Caco-2 (cell line): ENCODE results near the gene MACROD1. TPM values are rescaled to one million over a fixed set of nuclear protein-coding genes. Genes with fewer than 3 reads are reported as not detected.

Experiments
- BruUV-seq: library from RNA; stranded (reverse); fragments of 400-500 nt; replicated peaks from 2 replicates; lab custom pipeline; 2021; lab: Mats Ljungman, UMichigan
- CTCF ChIA-PET: fragments of 300-600 bp; sonication (Branson Sonifier 250); formaldehyde crosslinking; loops from one replicate; lab custom pipeline; 2022; ENCODE audit warnings: antibody characterized with exemption; lab: Charles Lee
- POLR2A ChIA-PET: fragments of 300-600 bp; sonication (Branson Sonifier 250); formaldehyde crosslinking; loops from one replicate; lab custom pipeline; 2022; ENCODE audit warnings: antibody characterized with exemption; lab: Charles Lee
- DNase-seq, 2 experiments: peaks; one replicate each; pipeline versions ENCODE4 v3.0.0 to v3.0.0-alpha.2; 2020 to 2022
- H3K27me3 ChIP-seq: replicated peaks from 2 replicates; pipeline ENCODE4 v1.6.0; 2011; ENCODE audit warnings: low read length; ENCODE audit not compliant: control insufficient read depth, insufficient read depth
- H3K36me3 ChIP-seq: 2 replicates; pipeline ENCODE4 v1.5.1; 2011; ENCODE audit warnings: low read length; ENCODE audit not compliant: control insufficient read depth, insufficient read depth
- H3K4me1 ChIP-seq: fragments of 250-450 bp; sonication (Bioruptor Pico); 2 replicates; pipeline ENCODE4 v1.5.1; 2020; ENCODE audit warnings: mild to moderate bottlenecking
- H3K4me3 ChIP-seq: 2 replicates; pipeline ENCODE4 v1.5.1; 2011; ENCODE audit warnings: low read depth, mild to moderate bottlenecking, control low read depth, low read length
- H3K9me3 ChIP-seq: fragments of 250-450 bp; sonication (Bioruptor Pico); 2 replicates; pipeline ENCODE4 v1.5.1; 2020; ENCODE audit warnings: mild to moderate bottlenecking, moderate library complexity
- H3K27ac Mint-ChIP-seq: one replicate; pipeline ENCODE4 v1.8.0; 2022; ENCODE audit warnings: mixed read lengths; ENCODE audit not compliant: unreplicated experiment
- H3K27me3 Mint-ChIP-seq: one replicate; pipeline ENCODE4 v1.8.0; 2022; ENCODE audit warnings: mixed read lengths; ENCODE audit not compliant: insufficient read depth, unreplicated experiment
- H3K36me3 Mint-ChIP-seq: one replicate; pipeline ENCODE4 v1.8.0; 2022; ENCODE audit warnings: mild to moderate bottlenecking, mixed read lengths; ENCODE audit not compliant: insufficient read depth, unreplicated experiment
- H3K4me1 Mint-ChIP-seq: one replicate; pipeline ENCODE4 v1.8.0; 2022; ENCODE audit warnings: low read depth, mixed read lengths; ENCODE audit not compliant: unreplicated experiment
- H3K4me3 Mint-ChIP-seq: one replicate; pipeline ENCODE4 v1.8.0; 2022; ENCODE audit warnings: mild to moderate bottlenecking, moderate library complexity, mixed read lengths; ENCODE audit not compliant: unreplicated experiment
- H3K9me3 Mint-ChIP-seq: one replicate; pipeline ENCODE4 v1.8.0; 2022; ENCODE audit warnings: mixed read lengths; ENCODE audit not compliant: unreplicated experiment
- CTCF ChIP-seq, 2 experiments: fragments of 200-600 bp in 1 of 2; IDR thresholded peaks; 1 replicate in 1 of 2; 2 replicates in 1 of 2; pipeline versions ENCODE4 v1.5.1 to v1.8.0; 2011 to 2022; ENCODE audit warnings: antibody characterized with exemption in 1 of 2, control low read depth in 1 of 2, inconsistent platforms in 1 of 2, low read depth in 1 of 2, low read length in 1 of 2, mild to moderate bottlenecking in 1 of 2, moderate library complexity in 1 of 2; ENCODE audit not compliant: insufficient read depth in 1 of 2, severe bottlenecking in 1 of 2, unreplicated experiment in 1 of 2
- intact Hi-C: fragments of 100-400 bp; cut with micrococcal nuclease; formaldehyde crosslinking; loops from one replicate; pipeline ENCODE4 v1.10.0; 2022; ENCODE audit not compliant: unreplicated experiment
- total RNA-seq: library from RNA; stranded (reverse); gene quantifications from 2 replicates; pipeline ENCODE4 v1.2.3, GENCODE V29; 2022

Gene MACROD1
- total RNA-seq, 1 experiment from 2014 or later, result 29.6 TPM

DNA sequence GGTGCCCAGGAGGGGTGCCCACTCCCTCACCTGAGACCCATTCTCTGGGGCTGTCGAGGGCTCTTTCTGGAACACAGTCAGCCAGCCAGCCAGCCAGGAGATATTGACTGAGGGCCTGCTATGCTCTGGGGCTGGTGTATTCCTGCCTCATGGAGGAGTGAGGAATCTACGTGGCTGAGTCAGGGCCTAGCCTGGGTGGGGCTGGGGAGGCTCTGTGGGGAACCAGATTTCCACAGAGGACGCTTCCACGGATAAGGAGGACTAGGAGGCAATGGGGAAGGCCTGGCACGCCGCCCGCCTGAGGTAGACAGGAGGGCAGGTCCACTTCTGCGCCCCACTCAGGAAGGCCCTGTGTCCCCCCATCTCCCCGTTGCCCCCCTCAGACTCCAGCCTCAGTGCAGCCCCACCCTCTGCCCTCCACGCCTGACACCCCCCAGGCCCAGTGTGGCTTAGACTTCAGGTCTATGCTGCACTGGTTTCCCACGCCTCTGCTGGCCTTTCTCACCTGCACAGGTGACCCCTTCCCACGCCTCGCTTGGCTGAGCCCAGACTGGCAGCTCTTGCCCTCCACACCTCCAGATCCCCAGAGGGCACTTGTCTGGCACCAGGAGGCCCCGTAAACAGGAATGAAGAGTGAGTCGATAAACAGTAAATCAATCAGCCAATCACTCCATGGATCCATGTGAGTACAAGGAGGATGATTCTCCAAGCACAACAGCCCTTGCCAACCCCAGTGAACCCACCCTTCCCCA lies 37.5 kb downstream of the MACROD1 start:
- Mint-ChIP-seq H3K4me3 (no peak overlapping the region), H3K4me1 (peaks cover 7% of the 10 kb centered on the region), H3K27ac (no peak overlapping the region), H3K36me3 (no peaks in the 10 kb centered on the region), H3K27me3 (no peaks in the 10 kb centered on the region), H3K9me3 (no peaks in the 10 kb centered on the region)
- no TSS peak for BruUV-seq
- no peaks in the 10 kb centered on the region; the same call in 1 of the 2 replicates for H3K36me3 ChIP-seq
- TF ChIP-seq CTCF (IDR thresholded peaks at IDR 0.05; ENCODE audit: insufficient read depth in 1 of 2, low read depth in 1 of 2, low read length in 1 of 2, severe bottlenecking in 1 of 2, unreplicated experiment in 1 of 2), result no peak
- no peak for DNase-seq
- intact Hi-C loops, result no loop called here
- no peak overlapping the region for H3K4me3 ChIP-seq
- ChIA-PET CTCF (no interaction called here), POLR2A (no interaction called here)
- peaks cover 9% of the 10 kb centered on the region; the same call in 1 of the 2 replicates for H3K4me1 ChIP-seq
- no peaks in the 10 kb centered on the region for H3K27me3 ChIP-seq
- no peaks in the 10 kb centered on the region for H3K9me3 ChIP-seq

GRCh38 chr11:64127267-64128072 lies 38.4 kb downstream of the MACROD1 start:
- Mint-ChIP-seq H3K4me1 (peaks cover 7% of the 10 kb centered on the region), H3K4me3 (no peak overlapping the region), H3K27me3 (no peaks in the 10 kb centered on the region), H3K27ac (no peak overlapping the region), H3K36me3 (no peaks in the 10 kb centered on the region), H3K9me3 (no peaks in the 10 kb centered on the region)
- no peak for TF ChIP-seq CTCF (IDR thresholded peaks at IDR 0.05; ENCODE audit: insufficient read depth in 1 of 2, low read depth in 1 of 2, low read length in 1 of 2, severe bottlenecking in 1 of 2, unreplicated experiment in 1 of 2)
- Histone ChIP-seq H3K27me3 (no peaks in the 10 kb centered on the region), H3K4me3 (no peak overlapping the region), H3K36me3 (no peaks in the 10 kb centered on the region; the same call in 1 of the 2 replicates), H3K4me1 (peaks cover 7% of the 10 kb centered on the region; the same call in 1 of the 2 replicates), H3K9me3 (no peaks in the 10 kb centered on the region)
- DNase-seq, result no peak
- intact Hi-C loops, result no loop called here
- no TSS peak for BruUV-seq
- POLR2A ChIA-PET, result no interaction called here
- CTCF ChIA-PET, result no interaction called here

- DNase-seq, result no peak
- intact Hi-C loops, result no loop called here
- TF ChIP-seq CTCF (IDR thresholded peaks at IDR 0.05; ENCODE audit: insufficient read depth in 1 of 2, low read depth in 1 of 2, low read length in 1 of 2, severe bottlenecking in 1 of 2, unreplicated experiment in 1 of 2), result no peak
- peaks cover 2% of the 10 kb centered on the region; the same call in 1 of the 2 replicates for H3K4me1 ChIP-seq
- Mint-ChIP-seq H3K27ac (no peak overlapping the region), H3K4me1 (peaks cover 5% of the 10 kb centered on the region), H3K36me3 (no peaks in the 10 kb centered on the region), H3K27me3 (no peaks in the 10 kb centered on the region), H3K9me3 (no peaks in the 10 kb centered on the region), H3K4me3 (no peak overlapping the region)
- H3K27me3 ChIP-seq, result no peaks in the 10 kb centered on the region
- no peak overlapping the region for H3K4me3 ChIP-seq
- no TSS peak for BruUV-seq
- ChIA-PET POLR2A (no interaction called here), CTCF (no interaction called here)
- no peaks in the 10 kb centered on the region for H3K9me3 ChIP-seq
- H3K36me3 ChIP-seq, result no peaks in the 10 kb centered on the region; the same call in 1 of the 2 replicates
Observed at GRCh38 chr11:64126796-64127195, 39.1 kb downstream of the MACROD1 start.
